GM18868 (cell line): ENCODE measurements around the gene DDX27.
A peak's percentile ranks its signal among the peaks of the same experiment; 100 is the strongest.

Source experiments
- ATAC-seq: cut with Tn5 transposase; IDR thresholded peaks from one replicate; pipeline ENCODE4 v1.9.1; 2021; ENCODE audit warnings: mild to moderate bottlenecking, moderate library complexity; ENCODE audit not compliant: unreplicated experiment

The DDX27 gene

GRCh38 chr20:49247792-49248191, 28.6 kb downstream of the DDX27 start:
- ATAC-seq = no peak

DNA sequence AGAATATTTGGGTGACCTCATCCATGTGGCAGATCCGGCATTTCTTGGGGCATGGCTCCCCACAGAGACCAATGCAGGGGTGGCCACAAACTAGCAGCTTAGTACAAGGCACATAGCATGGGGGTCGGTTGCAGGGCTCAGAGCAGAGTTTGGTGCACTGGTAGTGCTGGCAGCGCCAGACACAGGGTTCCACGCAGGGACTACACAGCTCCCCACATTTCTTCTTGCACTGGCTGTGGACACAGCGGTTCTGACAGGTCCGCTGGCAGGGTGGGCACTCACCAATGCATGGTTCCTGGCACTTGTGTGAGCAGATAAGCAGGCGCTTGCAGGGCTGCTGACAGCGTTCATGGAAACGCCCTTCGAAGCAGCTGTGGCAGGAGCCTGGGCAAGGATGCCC, 29.1 kb downstream of the DDX27 start:
- no peak for ATAC-seq

- ATAC-seq = no peak
These were observed 29.9 kb downstream of the DDX27 start for GRCh38 chr20:49248879-49249665.

GRCh38 chr20:49252556-49253350, 33.5 kb downstream of the DDX27 start:
- no peak for ATAC-seq

DNA sequence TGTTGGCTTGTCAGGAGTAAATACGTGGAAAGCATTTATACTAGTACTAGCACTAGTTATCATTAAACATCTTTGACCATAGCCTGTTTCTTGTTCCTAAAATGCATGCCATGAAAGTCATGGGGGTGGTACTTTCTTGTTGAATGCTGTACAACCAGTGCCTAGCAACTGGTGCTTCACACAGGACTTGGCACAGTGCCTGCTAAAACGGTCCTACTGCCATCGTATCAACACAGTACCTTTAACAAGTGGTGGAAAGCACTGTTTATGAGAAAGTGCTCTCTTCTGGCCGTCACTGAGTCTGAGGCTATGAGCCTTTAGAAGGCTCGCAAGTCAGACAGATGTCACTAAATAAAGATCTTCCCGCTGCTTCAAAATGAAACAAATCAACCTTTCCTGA, 37.0 kb downstream of the DDX27 start:
- no peak for ATAC-seq

- ATAC-seq = no peak
These were observed 40.1 kb downstream of the DDX27 start for GRCh38 chr20:49259284-49259683.

DNA sequence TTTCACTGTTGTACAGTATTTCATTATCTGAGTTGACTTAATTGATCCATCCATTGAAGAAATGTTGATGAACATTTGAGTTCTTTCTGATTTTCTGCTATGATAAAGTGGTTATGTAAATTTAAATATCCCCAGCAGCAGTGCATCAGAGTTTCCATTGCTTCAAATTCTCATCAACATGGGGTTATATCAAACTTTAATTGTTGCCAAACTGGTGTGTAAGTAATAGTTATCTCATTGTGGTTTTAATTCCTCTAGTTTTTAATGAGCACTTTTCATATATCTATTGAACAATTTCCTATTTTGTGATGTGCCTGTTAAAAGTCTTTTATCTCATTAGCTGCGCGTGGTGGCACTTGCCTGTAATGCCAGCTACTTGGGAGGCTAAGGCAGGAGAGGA, 40.6 kb downstream of the DDX27 start:
- no peak for ATAC-seq

- no peak for ATAC-seq
These were observed 41.0 kb downstream of the DDX27 start for GRCh38 chr20:49260218-49260617.

- ATAC-seq = no peak
These were observed 42.0 kb downstream of the DDX27 start for GRCh38 chr20:49261173-49261572.

GRCh38 chr20:49262444-49262843, 43.2 kb downstream of the DDX27 start:
- ATAC-seq = no peak

DNA sequence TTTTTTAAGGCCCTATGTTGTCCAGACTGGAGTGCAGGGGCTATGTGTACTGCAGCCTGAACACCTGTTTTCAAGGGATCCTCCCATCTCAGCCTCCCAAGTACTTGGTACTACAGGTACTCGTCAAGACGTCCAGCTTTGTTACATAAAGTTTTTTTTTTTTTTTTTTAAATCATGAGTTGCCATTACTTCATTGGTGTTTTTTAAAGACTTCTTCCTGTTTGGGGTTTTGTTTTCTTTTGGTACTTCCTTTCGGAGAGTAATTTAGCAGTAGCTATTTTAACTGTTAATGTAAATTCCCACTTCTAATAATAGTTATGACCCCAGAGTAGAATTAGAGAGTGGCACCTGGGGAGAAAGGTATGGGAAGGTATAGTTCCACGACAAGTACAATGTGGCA, 48.1 kb downstream of the DDX27 start:
- no peak for ATAC-seq

GRCh38 chr20:49268600-49269365, 49.6 kb downstream of the DDX27 start:
- no peak for ATAC-seq

GRCh38 chr20:49270177-49270576, 51.0 kb downstream of the DDX27 start:
- ATAC-seq = no peak

DNA sequence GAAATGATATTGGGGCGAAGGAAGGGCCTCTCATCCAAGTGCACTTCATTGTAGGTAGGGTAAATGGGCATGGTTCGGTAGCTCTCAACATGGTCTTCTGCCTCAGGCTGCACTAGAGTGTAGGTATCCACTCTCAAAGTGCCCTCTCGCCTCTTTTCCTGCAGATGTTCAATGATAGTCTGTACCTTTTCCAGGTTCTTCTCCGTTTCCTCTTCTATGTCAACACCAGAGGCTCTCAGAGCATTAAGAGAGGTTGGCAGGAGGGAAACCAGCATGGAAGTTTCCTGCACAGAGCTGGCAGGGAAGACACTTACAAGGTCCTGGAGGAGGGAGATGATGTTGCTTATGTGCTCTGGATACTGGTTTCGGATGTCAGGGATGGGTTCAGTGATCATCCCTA, 51.5 kb downstream of the DDX27 start:
- no peak for ATAC-seq

DNA sequence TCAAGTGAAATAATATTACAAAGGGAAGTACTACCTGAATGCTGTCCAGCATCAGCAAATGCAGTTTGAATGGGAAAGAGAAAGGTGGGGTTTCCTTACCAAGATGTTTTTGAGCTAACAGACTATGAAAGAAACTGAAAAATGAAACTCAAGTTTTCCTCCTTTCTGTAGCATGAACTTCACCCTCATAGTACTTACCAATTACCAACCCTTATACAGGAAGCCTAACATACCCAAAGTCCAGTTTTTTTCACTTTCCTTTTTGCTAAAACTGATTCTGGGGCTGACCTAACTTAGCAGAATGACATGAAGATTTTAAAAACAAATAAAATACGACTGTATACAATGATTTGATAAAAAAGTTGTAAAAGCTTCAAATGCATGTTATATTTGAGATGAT, 53.4 kb downstream of the DDX27 start:
- no peak for ATAC-seq

DNA sequence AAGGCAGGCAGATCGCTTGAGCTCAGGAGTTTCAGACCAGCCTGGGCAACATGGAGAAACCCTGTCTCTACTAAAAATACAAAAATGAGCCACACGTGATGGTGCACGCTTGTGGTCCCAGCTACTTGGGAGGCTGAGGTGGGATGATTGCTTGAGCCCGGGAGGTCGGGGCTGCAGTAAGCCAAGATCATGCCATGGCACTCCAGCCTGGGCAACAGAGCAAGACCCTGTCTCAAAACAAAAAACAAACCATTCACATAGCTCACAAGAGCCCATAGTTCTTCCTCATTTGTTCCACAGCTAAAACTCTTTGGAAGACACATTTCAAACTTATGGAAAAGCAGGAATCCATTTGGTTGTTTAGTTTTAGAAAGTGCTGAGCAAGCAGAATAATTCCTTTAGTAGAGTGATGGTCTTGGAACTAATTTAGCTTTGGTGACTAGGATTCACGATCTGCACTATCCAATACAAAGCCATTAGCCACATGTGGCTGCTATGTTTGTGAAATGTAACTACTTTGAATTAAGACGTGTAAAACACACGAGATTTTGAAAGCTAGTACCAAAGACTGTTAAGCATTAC, 54.6 kb downstream of the DDX27 start:
- no peak for ATAC-seq

GRCh38 chr20:49275216-49275615, 56.0 kb downstream of the DDX27 start:
- no peak for ATAC-seq

- ATAC-seq = no peak
These were observed 56.4 kb downstream of the DDX27 start for GRCh38 chr20:49275636-49276035.

- peak; percentile 26 for ATAC-seq
These were observed 57.1 kb downstream of the DDX27 start for GRCh38 chr20:49276161-49276960.
